ENCODE data around the gene OBSCN. TPM values are rescaled to one million over a fixed set of nuclear protein-coding genes. Genes with fewer than 3 reads are reported as not detected.

OBSCN gene
- total and polyA plus RNA-seq, 7 experiments from 2014 or later = 1.3 to 132 (median 76.4) TPM

- DNase-seq (no peak), ATAC-seq (no peak)
- peak overlapping the region in 3 of 10 donors; percentile 38 to 59 (median 44) for H3K4me3 Mint-ChIP-seq
- H3K9me3 Mint-ChIP-seq = no peaks in the 10 kb centered on the region
- Histone ChIP-seq H3K27me3 (ENCODE audit: control insufficient read depth in 2 of 2, insufficient read depth in 2 of 2, low read length in 2 of 2) (no peaks in the 10 kb centered on the region), H3K27ac (ENCODE audit: low read depth, low read length) (no peak overlapping the region), H3K4me1 (ENCODE audit: control insufficient read depth in 2 of 2, insufficient read depth in 2 of 2, low read length in 2 of 2) (no peaks in the 10 kb centered on the region), H3K9me3 (ENCODE audit: control insufficient read depth in 2 of 3, low read length in 3 of 3) (no peaks in the 10 kb centered on the region), H3K36me3 (ENCODE audit: control insufficient read depth in 2 of 3, insufficient read depth in 3 of 3, low read length in 3 of 3) (peaks cover 0 to 57% (median 6%) of the 10 kb centered on the region in 3 experiments), H3K4me3 (ENCODE audit: low read length) (no peak overlapping the region)
- no peaks in the 10 kb centered on the region for H3K27me3 Mint-ChIP-seq
- H3K36me3 Mint-ChIP-seq = peaks cover 0 to 23% (median 0%) of the 10 kb centered on the region in 5 donors
- H3K4me1 Mint-ChIP-seq = peaks cover 4 to 14% (median 8%) of the 10 kb centered on the region in 7 donors
- ChIA-PET POLR2A (interaction anchor here (1.2 kb wide), 1 partner anchor 50 kb away, joined by 3 read pairs; the partner anchor contains the start of gene IBA57), CTCF (interaction anchor here (0.6 kb wide), 1 partner anchor 216 kb away, joined by 4 read pairs; no protein-coding TSS in a partner anchor)
- peak overlapping the region in 3 of 9 donors; percentile 10 to 80 (median 53) for H3K27ac Mint-ChIP-seq
- intact Hi-C loops (cut with micrococcal nuclease) = no loop called here
Measured at GRCh38 chr1:228215663-228216116, 7.8 kb downstream of the OBSCN start.

GRCh38 chr1:228216371-228217320, 8.8 kb downstream of the OBSCN start:
- Mint-ChIP-seq H3K9me3 (no peaks in the 10 kb centered on the region), H3K36me3 (peaks cover 0 to 28% (median 1%) of the 10 kb centered on the region in 5 donors), H3K27ac (peak overlapping the region in 3 of 9 donors; percentile 10 to 53 (median 38)), H3K4me3 (peak overlapping the region in 3 of 10 donors; percentile 29 to 44 (median 38)), H3K27me3 (no peaks in the 10 kb centered on the region), H3K4me1 (peaks cover 4 to 14% (median 8%) of the 10 kb centered on the region in 7 donors)
- no peaks in the 10 kb centered on the region for H3K4me1 ChIP-seq (ENCODE audit: control insufficient read depth in 2 of 2, insufficient read depth in 2 of 2, low read length in 2 of 2)
- H3K36me3 ChIP-seq (ENCODE audit: control insufficient read depth in 2 of 3, insufficient read depth in 3 of 3, low read length in 3 of 3) = peaks cover 0 to 59% (median 6%) of the 10 kb centered on the region in 3 experiments
- H3K27me3 ChIP-seq (ENCODE audit: control insufficient read depth in 2 of 2, insufficient read depth in 2 of 2, low read length in 2 of 2) = no peaks in the 10 kb centered on the region
- DNase-seq (no peak), ATAC-seq (no peak)
- no peak overlapping the region for H3K27ac ChIP-seq (ENCODE audit: low read depth, low read length)
- intact Hi-C loops (cut with micrococcal nuclease) = no loop called here
- H3K4me3 ChIP-seq (ENCODE audit: low read length) = no peak overlapping the region
- no peaks in the 10 kb centered on the region for H3K9me3 ChIP-seq (ENCODE audit: control insufficient read depth in 2 of 3, low read length in 3 of 3)
- CTCF ChIA-PET = no interaction called here
- POLR2A ChIA-PET = interaction anchor here (0.7 kb wide), 1 partner anchor 109 kb away, joined by 3 read pairs; no protein-coding TSS in a partner anchor

- peak overlapping the region in 1 of 9 donors; percentile 59 for H3K27ac Mint-ChIP-seq
- H3K27me3 Mint-ChIP-seq = no peaks in the 10 kb centered on the region
- peaks cover 4 to 39% (median 12%) of the 10 kb centered on the region in 5 donors for H3K36me3 Mint-ChIP-seq
- ChIA-PET CTCF (interaction anchor here (0.7 kb wide), 1 partner anchor 123 kb away, joined by 4 read pairs; no protein-coding TSS in a partner anchor), POLR2A (interaction anchor here (0.7 kb wide), 1 partner anchor 108 kb away, joined by 3 read pairs; no protein-coding TSS in a partner anchor)
- no peak overlapping the region for H3K4me3 Mint-ChIP-seq
- H3K9me3 Mint-ChIP-seq = peaks cover 0 to under 1% (median 0%) of the 10 kb centered on the region in 11 donors
- Histone ChIP-seq H3K4me1 (ENCODE audit: control insufficient read depth in 2 of 2, insufficient read depth in 2 of 2, low read length in 2 of 2) (no peaks in the 10 kb centered on the region), H3K27me3 (ENCODE audit: control insufficient read depth in 2 of 2, insufficient read depth in 2 of 2, low read length in 2 of 2) (no peaks in the 10 kb centered on the region), H3K36me3 (ENCODE audit: control insufficient read depth in 2 of 3, insufficient read depth in 3 of 3, low read length in 3 of 3) (peaks cover 0 to 66% (median 6%) of the 10 kb centered on the region in 3 experiments), H3K9me3 (ENCODE audit: control insufficient read depth in 2 of 3, low read length in 3 of 3) (no peaks in the 10 kb centered on the region), H3K27ac (ENCODE audit: low read depth, low read length) (no peak overlapping the region), H3K4me3 (ENCODE audit: low read length) (no peak overlapping the region)
- intact Hi-C loops (cut with micrococcal nuclease) = no loop called here
- H3K4me1 Mint-ChIP-seq = peaks cover 4 to 23% (median 9%) of the 10 kb centered on the region in 7 donors
- DNase-seq (no peak), ATAC-seq (no peak)
Measured at GRCh38 chr1:228217551-228218344, 9.9 kb downstream of the OBSCN start.

- H3K27me3 Mint-ChIP-seq = no peaks in the 10 kb centered on the region
- DNase-seq = no peak
- H3K4me1 Mint-ChIP-seq = peaks cover 3 to 23% (median 13%) of the 10 kb centered on the region in 7 donors
- no peak overlapping the region for H3K4me3 Mint-ChIP-seq
- H3K36me3 ChIP-seq (ENCODE audit: control insufficient read depth in 2 of 3, insufficient read depth in 3 of 3, low read length in 3 of 3) = peaks cover 0 to 76% (median 6%) of the 10 kb centered on the region in 3 experiments
- no peak for ATAC-seq
- peak overlapping the region in 1 of 9 donors; percentile 19 for H3K27ac Mint-ChIP-seq
- ChIA-PET CTCF (no interaction called here), POLR2A (no interaction called here)
- peaks cover 0 to 6% (median 0%) of the 10 kb centered on the region in 11 donors for H3K9me3 Mint-ChIP-seq
- no peak overlapping the region for H3K27ac ChIP-seq (ENCODE audit: low read depth, low read length)
- no peak overlapping the region for H3K4me3 ChIP-seq (ENCODE audit: low read length)
- no peaks in the 10 kb centered on the region for H3K9me3 ChIP-seq (ENCODE audit: control insufficient read depth in 2 of 3, low read length in 3 of 3)
- H3K27me3 ChIP-seq (ENCODE audit: control insufficient read depth in 2 of 2, insufficient read depth in 2 of 2, low read length in 2 of 2) = no peaks in the 10 kb centered on the region
- intact Hi-C loops (cut with micrococcal nuclease) = no loop called here
- H3K4me1 ChIP-seq (ENCODE audit: control insufficient read depth in 2 of 2, insufficient read depth in 2 of 2, low read length in 2 of 2) = no peaks in the 10 kb centered on the region
- H3K36me3 Mint-ChIP-seq = peaks cover 7 to 48% (median 22%) of the 10 kb centered on the region in 5 donors
Measured at GRCh38 chr1:228218513-228219244, 10.8 kb downstream of the OBSCN start.

- peaks cover 10 to 55% (median 29%) of the 10 kb centered on the region in 5 donors for H3K36me3 Mint-ChIP-seq
- H3K4me1 ChIP-seq (ENCODE audit: control insufficient read depth in 2 of 2, insufficient read depth in 2 of 2, low read length in 2 of 2) = no peaks in the 10 kb centered on the region
- no peak for DNase-seq
Measured at GRCh38 chr1:228219245-228219961, 11.6 kb downstream of the OBSCN start.

More at GRCh38 chr1:228219245-228219961, 11.6 kb downstream of the OBSCN start:
- Histone ChIP-seq H3K36me3 (ENCODE audit: control insufficient read depth in 2 of 3, insufficient read depth in 3 of 3, low read length in 3 of 3) (peaks cover 0 to 83% (median 9%) of the 10 kb centered on the region in 3 experiments), H3K27ac (ENCODE audit: low read depth, low read length) (no peak overlapping the region), H3K27me3 (ENCODE audit: control insufficient read depth in 2 of 2, insufficient read depth in 2 of 2, low read length in 2 of 2) (no peaks in the 10 kb centered on the region), H3K9me3 (ENCODE audit: control insufficient read depth in 2 of 3, low read length in 3 of 3) (peaks cover 0 to 7% (median 0%) of the 10 kb centered on the region in 3 experiments), H3K4me3 (ENCODE audit: low read length) (no peak overlapping the region)
- CTCF ChIA-PET = no interaction called here
- H3K27ac Mint-ChIP-seq = no peak overlapping the region
- ATAC-seq = no peak
- H3K4me3 Mint-ChIP-seq = no peak overlapping the region
- peaks cover 0 to 10% (median 5%) of the 10 kb centered on the region in 11 donors for H3K9me3 Mint-ChIP-seq
- intact Hi-C loops (cut with micrococcal nuclease) = no loop called here
- H3K27me3 Mint-ChIP-seq = no peaks in the 10 kb centered on the region
- POLR2A ChIA-PET = no interaction called here
- H3K4me1 Mint-ChIP-seq = peaks cover 3 to 23% (median 9%) of the 10 kb centered on the region in 7 donors

Data from naive thymus-derived CD4-positive, alpha-beta T cell (primary cell).